AG09319 (cell line): ENCODE data around the gene CRYGB.

Experiments
- DNase-seq: peaks from one replicate; pipeline ENCODE4 v3.0.0-alpha.2; 2010; ENCODE audit warnings: low read depth; ENCODE audit errors: extremely low read depth
- CTCF ChIP-seq: IDR thresholded peaks from 2 replicates; pipeline ENCODE4 v1.5.1; 2011; ENCODE audit warnings: low read depth, mild to moderate bottlenecking, inconsistent platforms, low read length, moderate library complexity

CRYGB gene

GRCh38 chr2:208136716-208137094, 9.3 kb downstream of the CRYGB start:
- no peak for DNase-seq
- no peak for TF ChIP-seq CTCF

DNA sequence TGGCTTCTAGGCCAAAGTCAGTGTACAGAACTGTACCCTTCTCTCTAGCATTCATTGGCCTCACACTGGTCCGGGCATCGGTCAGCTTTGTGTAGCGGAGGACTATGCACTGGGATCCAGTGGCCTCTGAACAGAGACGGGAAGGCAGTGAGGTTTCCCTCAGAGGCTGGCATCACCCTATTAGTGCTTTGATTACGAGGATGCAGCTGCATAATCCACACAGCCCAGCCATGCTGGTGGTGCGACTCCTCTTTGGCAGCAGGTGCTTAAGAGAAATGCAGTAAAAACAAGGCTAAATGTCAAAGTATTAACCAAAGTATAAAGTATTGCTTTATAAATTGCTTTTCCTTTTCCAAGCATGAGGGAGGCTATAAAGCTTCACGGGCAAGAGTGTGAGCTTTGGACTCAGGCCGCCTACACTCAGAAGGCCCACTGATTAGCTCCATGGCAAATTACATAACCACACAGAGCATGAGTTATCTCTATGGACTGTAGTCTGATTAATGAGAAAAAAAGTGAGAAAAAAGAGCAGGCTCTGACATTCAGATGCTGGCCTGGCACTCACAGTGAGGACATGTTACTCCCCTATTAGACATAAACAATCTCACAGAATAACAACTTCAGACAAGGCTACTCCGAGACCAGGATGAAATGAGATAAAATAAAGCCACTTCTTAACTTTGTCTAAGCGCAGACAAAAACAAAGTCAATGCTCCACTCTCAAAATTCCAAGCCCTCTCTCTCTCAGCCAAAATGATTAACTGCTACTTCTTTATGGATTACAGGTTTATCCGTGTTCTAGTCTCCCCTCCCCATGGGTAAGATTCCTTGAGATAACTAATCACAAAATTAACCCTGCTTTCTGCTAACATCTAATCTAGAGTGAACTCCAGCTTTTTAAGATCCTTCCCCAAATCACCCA, 9.9 kb downstream of the CRYGB start:
- no peak for TF ChIP-seq CTCF
- no peak for DNase-seq

DNA sequence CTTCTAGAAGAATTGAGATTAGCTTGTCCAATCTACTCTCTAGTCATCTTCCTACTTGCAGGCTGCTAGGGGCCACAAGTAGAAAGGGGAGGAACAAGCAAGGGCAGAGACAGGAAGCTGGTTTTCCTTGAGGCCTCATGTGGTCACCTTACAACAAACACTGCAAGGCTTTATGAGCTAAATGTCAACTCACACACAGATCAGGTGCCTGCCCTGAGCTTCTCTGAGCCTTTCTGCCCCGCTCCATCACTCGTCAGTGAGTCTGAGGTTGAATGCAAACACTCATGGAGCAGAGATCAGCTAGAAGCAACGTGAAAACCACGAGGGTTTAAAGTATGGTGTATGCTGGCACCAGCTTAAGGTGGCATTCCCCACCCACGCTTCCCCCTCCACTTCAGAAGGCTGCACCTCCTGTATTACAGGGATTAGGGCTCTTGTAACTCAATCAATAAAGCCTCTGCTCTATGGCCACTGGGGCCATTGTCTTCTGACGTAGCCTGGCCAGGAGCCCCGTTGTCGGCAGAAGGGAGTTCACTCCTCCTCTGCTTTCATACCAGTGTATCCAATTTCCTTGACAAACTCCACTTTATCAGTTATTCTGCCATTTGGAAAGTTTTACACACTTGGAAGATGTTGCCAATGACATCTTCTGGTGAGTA, 10.9 kb downstream of the CRYGB start:
- no peak for DNase-seq
- TF ChIP-seq CTCF: no peak

GRCh38 chr2:208130712-208131110, 15.2 kb downstream of the CRYGB start:
- no peak for DNase-seq
- TF ChIP-seq CTCF: no peak

DNA sequence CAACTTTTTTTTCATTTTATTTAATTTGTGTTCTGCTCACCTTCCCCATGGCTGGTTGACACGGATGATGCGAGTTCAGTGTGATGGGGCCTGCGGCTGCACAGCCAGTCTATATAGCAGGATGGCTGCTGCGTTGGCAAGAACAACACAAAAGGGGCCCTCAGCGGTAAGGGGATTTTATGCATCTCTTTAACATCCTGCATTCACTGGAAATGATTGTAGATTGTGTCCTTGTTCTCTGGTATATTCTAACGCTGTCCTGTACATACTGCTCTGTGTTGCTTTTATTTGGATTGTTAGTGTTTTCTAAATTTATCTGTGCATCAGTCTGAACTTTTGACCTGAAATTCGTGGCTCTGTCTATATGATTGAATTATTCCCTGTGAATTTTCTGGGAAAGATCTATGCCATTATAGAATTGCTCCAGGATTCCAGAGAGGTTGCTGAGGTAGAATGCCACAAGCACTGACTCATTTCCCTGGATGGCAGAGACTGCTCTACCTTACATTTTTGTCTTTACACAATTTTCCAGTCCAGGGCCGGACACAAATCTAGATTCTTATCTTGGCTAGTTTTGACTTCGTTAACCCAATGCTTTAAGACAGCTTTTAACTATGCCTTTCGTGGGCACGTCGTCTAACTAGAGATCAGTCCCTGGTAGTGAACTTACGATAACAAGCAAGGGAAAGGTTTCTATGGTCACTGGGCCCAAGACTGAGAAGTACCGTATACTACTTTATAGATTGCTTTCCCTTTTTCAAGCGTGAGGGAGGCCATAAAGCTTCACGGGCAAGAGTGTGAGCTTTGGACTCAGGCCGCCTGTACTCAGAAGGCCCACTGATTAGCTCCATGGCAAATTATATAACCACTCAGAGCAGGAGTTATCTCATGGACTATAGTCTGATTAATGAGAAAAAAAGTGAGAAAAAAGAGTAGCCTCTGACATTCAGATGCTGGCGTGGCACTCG, 15.9 kb downstream of the CRYGB start, which contains the start of gene CRYGC:
TSS of gene CRYGC (minus strand) at position 85 of the 968 bp plus-strand sequence. CDS start at position 49, 36 bp downstream.
- no peak for TF ChIP-seq CTCF
- DNase-seq: no peak

DNA sequence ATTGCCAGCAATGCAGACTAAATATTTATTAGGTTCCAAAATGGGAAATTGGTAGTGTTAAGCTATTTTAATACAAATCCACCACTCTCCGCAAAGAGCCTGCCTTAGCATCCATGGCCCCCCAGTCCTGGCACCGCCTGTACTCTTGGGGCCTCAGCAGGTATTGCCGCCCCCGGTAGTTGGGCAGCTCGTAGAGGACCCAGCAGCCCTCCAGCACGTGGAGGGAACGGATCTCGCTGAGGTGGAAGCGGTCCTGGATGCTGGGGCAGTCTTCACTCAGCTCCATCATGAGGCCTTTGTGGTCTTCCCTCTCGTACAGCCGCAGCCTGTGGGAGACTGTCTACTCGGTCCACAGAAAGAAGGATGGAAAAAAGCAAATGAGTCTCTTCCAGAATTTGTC, 17.8 kb downstream of the CRYGB start:
- no peak for DNase-seq
- TF ChIP-seq CTCF: no peak
